ENCODE results near the gene ACSL4.
"Not testable (repeated sequence)": the region's sequence is repeated elsewhere in the genome, so short reads cannot be mapped to it uniquely, and the experiment has no call there.

Gene ACSL4

DNA sequence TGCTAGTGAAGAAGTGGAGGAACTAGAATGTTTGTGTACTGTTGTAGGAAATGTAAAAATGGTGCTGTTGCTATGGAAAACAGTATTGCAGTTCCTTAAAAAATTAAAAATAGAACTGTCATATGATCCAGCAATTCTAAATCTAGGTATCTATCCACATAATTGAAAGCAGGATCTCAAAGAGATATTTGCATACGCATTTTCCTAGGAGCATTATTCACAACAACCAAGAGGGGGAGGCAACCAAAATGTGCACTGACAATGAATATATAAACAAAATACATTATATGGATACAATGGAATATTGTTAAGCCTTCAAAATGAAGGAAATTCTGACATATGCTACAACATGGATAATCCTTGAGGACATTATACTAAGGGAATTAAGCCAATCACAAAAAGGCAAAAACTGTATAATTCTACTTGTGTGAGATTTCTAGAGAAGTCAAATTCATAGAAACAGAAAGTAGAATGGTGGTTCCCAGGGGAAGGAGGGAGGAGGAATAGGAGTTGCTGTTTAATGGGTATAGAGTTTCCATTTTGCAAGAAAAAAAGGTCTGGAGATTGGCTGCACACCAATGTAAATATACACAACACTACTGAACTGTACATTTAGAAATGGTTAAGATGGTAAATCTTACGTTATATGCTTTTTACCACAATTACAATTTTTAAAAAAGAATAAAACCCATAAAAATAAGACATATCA is 72.5 kb downstream of the ACSL4 start:
- no peak for DNase-seq

- DNase-seq = no peak
Measured at GRCh38 chrX:109658391-109658790, 74.7 kb downstream of the ACSL4 start.

DNA sequence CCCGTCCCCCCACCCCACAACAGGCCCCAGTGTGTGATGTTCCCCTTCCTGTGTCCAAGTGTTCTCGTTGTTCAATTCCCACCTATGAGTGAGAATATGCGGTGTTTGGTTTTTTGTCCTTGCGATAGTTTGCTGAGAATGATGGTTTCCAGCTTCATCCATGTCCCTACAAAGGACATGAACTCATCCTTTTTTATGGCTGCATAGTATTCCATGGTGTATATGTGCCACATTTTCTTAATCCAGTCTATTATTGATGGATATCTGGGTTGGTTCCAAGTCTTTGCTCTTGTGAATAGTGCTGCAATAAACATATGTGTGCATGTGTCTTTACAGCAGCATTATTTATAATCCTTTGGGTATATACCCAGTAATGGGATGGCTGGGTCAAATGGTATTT is 75.7 kb downstream of the ACSL4 start:
- DNase-seq = not testable (repeated sequence)

DNA sequence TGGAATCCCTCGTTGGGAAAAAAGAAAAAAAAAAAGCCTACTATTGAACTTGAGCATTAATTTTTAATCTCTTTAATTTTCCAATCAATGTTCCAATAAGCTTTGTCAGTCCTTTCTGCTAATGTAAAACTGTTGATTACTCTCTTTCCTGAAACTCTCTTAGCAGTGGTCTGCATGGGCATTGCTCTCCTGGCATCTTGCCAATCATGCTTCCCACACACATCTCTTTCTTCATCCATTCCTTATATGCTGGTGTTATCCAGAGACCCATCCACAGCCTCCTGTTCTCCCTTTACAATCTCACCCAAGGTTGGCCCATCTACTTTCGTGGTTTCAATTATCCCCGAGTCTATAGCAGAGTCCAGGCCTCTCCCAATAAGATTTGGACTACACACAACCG is 76.3 kb downstream of the ACSL4 start:
- no peak for DNase-seq

DNA sequence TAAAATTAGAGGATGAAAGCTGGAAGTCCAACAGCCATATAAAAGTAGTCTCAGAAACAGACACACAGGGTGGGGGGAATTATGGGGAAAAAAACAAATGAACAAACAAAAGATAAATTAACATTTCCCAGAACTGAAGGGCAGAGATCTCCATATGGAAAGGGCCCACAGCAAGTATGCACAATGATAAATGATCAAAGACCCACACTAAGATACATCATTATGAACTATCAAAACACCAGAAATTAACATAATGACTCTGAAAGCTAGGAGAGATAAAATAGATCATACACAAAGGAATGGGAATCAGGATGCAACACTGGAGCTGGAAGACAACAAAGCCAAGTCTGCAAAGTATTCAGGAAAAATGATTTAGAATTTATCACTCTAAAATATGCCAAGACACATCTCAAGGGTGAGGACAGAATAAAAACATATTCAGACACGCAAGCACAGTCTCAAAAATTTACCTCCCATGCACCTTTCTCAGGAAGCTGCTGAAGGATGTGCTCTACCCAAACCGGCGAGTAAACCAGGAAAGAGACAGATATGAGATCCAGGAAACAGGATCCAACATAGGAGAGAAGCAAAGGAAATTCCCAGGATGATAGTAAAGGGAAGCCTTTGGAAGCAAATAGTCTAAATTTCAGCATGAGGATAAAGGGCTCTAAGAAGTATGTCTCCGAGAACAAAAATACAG is 77.4 kb downstream of the ACSL4 start:
- no peak for DNase-seq

- DNase-seq = no peak
Measured at GRCh38 chrX:109654516-109655109, 78.4 kb downstream of the ACSL4 start.

GRCh38 chrX:109644671-109645070 is 88.4 kb downstream of the ACSL4 start:
- DNase-seq = not testable (repeated sequence)

- DNase-seq = no peak
Measured at GRCh38 chrX:109643687-109644086, 89.4 kb downstream of the ACSL4 start.

DNA sequence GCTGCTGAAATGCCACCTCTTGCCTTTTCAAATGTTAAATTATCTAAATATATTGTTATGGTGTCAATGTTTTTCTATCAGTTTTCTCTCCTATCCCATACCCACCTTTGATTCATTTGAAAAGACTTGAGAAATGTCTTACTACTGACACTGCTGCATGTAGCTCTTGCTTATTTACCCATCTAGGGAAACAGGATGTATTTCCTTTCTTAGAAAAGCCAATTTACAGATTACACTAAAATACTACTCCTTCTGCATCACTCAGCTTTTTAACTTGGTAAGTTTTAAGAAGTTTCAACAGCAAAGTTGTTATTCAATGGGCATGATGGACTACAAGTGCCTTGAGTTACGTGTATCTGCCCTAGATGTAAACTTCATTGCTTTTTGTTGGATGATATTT is 94.9 kb downstream of the ACSL4 start:
- DNase-seq = no peak

- DNase-seq = not testable (repeated sequence)
Measured at GRCh38 chrX:109637477-109637876, 95.6 kb downstream of the ACSL4 start.

DNA sequence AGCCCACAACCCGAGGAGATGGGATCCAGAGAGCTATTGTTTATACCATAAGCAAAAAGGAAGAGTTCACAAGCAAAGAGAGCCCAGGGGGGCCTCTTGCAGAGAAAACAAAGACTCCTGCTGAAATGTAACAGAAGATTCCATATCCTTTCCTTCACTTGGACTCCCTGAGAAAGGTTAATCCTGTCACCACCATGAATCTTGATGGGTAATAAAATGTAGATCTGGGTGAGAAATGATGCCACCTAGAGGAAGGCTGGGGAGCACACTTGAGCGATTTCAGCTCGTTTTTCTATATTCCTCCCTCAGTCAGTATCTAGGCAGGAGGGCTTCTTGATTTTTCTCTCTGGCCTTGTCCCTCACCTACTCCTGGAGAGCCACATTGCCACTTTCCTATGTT is 97.9 kb downstream of the ACSL4 start:
- peak; percentile 13 for DNase-seq

DNA sequence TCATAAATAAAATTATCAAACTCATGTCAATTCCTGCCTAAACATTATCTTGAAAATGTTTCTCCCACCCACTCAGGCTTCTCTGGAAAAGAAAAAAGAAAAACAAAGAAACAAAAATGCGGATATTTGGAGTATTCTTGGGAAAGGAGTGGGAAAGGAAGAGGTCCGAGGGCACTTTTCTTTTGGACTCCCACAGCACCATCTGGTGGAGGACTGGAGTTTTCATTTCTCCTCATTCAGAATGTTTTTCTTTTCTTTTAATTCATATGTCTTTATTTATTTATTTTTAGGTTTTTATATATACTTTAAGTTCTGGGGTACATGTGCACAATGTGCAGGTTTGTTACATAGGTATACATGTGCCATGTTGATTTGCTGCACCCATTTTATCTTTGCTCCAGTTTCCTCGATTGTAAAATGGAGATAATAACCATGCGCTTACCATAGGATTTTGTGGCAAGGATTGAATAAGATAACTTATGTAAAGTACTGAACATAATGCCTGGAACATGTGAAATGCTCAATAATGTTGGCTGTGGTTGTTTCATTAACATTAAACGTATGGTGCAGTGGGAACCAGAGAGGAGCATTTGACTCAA is 100.1 kb downstream of the ACSL4 start:
- DNase-seq = peak; percentile 31

GRCh38 chrX:109629310-109629709 is 103.7 kb downstream of the ACSL4 start:
- no peak for DNase-seq

- DNase-seq = no peak
Measured at GRCh38 chrX:109626637-109627036, 106.4 kb downstream of the ACSL4 start.

DNA sequence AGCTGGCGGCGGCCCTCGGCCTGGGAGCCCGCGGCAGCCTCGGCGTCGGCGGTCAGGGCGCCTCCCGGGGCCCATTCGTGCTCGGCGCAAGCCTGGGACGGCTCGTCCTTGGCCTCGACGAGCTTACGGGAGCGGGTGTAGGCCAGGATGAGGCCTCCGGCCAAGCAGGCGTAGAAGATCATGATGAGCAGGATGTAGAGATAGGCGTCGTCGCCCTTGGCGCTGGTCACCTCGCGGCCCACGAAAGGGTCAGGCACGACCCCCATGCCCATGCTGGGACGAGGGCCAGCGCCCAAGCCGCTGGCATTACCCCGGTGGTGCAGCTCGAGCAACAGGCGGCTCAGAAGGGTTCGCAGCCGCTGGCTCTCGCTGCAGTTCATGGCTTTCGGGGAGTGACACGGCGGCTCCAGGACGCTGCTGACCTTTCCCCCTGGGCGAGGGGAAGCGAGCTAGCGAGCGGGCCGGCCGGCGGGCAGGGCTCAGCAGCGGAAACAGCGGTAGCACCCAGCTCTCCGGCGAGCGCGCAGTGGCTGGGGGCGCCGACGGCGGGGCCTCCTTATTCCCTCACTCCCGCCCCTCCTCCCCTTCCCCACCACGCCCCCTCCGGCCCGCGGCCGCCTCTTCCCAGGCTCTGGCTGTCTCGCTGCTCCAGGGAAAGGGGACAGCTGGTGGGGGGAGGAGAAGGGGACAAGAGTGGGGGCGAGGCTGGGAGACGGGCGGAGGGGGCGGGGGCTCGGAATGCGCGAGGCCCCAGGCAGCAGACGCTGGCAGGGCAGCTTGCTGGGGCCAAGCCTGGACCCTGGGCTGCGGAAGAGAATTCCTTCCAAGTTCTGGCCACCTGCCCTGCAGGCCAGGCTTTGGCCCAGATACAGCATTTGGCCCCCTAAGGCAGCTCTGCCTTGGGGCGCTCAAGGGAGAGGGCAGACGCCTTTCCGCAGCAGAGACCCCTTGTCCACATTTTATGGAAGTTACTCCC is 108.1 kb downstream of the ACSL4 start, which contains the start of gene KCNE5:
Gene KCNE5, minus strand, starts transcription at position 532 of the 976 bp plus-strand sequence. Its CDS starts 152 bp downstream, at position 380.
- peak; percentile 0 for DNase-seq

- no peak for DNase-seq
Measured at GRCh38 chrX:109623997-109624396, 109.1 kb downstream of the ACSL4 start.

DNA sequence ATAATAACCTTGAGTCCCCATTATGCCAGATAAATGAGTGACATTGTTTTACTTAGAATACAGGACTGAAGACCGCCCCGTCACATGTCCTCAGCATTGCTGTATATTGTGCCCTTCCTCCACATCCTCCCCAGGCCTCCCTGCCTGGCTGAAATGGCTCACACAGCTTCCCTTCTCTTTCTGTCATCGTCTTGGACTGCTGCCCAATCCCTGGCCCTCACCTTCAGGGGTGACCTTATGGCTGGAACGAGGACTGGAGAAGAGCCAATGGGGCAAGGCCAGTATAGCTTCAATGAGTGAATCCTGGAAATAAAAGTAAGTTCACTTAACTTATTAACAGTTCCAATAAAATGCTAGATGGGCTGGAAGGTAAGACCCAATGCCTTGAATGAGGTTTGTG is 110.8 kb downstream of the ACSL4 start:
- DNase-seq = no peak

- DNase-seq = no peak
Measured at GRCh38 chrX:109619771-109620170, 113.3 kb downstream of the ACSL4 start.

DNA sequence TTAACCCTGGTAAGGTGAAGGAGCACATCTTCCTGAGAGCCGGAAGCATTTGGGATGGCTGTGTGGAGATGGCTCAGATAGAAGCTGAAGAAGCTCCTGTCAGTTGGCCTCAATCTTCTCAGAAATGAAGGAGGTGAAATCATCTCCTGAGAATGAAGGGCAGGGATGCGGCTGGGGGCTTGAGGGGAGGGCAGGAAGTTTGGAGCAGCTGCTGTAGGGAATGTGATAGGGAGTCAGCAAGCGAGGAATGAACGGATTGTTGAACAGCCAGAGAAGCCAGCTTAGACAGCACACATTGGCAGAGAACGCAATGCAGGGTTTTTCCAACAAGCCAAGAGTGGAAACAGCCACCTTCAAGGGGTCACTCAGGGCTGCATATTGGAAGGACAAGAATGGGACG is 118.1 kb downstream of the ACSL4 start:
- peak; percentile 0 for DNase-seq

DNA sequence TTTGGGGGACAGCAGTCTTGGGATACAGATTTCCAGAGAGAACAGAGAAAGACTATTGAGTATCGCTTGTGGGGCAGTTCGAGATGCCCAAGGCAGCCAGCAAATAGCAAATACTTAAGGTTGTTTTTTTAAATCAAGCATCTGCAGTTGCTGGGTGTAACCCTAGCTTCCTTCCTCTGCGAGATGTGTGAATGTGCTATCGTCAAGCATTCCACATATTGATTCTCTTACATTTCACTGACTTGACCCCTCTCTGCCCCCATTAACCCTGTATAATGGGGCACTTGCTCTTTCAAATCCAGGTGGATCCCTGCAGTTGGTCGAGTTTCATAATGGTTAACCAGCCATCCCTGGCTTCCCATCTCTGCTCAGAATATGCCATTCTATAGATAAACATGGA is 131.6 kb downstream of the ACSL4 start:
- no peak for DNase-seq

DNA sequence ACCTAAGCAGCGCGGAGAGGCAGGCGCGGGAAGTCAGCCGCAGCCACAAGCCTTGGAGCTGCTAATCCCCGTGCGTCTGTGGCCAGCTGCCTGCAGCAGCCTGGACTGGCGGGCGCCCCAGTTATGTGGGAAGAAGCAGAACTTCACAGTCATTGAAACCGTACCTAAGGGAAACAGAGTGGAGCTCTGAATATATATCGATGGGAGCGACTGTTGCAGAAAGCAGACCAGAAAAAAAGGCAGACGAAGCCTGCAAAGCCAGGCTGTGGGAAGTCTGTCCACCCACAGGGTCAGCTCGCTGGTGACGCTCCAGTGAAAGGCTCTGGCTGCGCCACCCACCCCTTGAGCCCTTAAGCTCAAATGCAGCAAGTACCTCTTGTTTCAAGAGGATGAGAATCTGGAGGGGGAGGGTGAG is 132.8 kb downstream of the ACSL4 start:
- peak; percentile 22 for DNase-seq

- no peak for DNase-seq
Measured at GRCh38 chrX:109596015-109596414, 137.0 kb downstream of the ACSL4 start.

Measured in fibroblast of skin of right biceps (primary cell).